H1 (cell line): ENCODE data around the gene RPUSD3.
"Not testable (repeated sequence)": the region's sequence is repeated elsewhere in the genome, so short reads cannot be mapped to it uniquely, and the experiment has no call there.

Experiments used
- JUND ChIP-seq: IDR thresholded peaks from 2 replicates; pipeline ENCODE4 v1.6.1; 2011; ENCODE audit warnings: mild to moderate bottlenecking, improper control_type of control experiment, low read length
- SP1 ChIP-seq: IDR thresholded peaks from 2 replicates; pipeline ENCODE4 v1.6.1; 2011; ENCODE audit warnings: low read depth, low read length
- SP4 ChIP-seq: IDR thresholded peaks from 2 replicates; pipeline ENCODE4 v1.6.1; 2012; ENCODE audit warnings: low read length, inconsistent platforms
- TF ChIP-seq, protein P1 (sequence below): IDR thresholded peaks from 2 replicates; pipeline ENCODE4 v1.6.1; 2012; ENCODE audit warnings: inconsistent platforms
- TF ChIP-seq, protein P2 (sequence below), 3 experiments: IDR thresholded peaks; 1 replicate in 2 of 3; 2 replicates in 1 of 3; pipeline versions ENCODE4 v1.5.1 to v1.6.1; 2011; ENCODE audit warnings: low read length in 3 of 3, mild to moderate bottlenecking in 3 of 3, inconsistent platforms in 2 of 3, low read depth in 1 of 3, moderate library complexity in 1 of 3; ENCODE audit not compliant: insufficient read depth in 1 of 3; ENCODE audit errors: control extremely low read depth in 1 of 3

DNA sequence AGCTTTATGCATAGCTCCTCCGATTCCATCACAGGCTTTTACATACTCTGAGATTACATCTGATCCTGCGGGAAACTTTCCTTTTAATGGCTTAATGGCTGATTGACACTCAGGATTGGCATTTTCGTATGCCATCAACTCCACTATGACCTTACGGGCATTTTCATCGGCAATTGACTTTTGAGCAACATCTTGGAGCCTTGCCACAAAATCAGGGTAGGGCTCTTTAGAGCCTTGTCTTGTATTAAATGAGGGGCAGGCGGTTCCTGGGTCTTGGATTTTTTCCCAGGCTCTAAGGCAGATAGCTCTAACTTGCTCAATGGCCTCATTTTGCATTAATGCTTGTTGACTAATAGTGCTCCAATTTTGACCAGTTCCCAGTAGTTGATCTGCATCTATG lies 8.1 kb upstream of the RPUSD3 start:
- TF ChIP-seq, protein P1, sequence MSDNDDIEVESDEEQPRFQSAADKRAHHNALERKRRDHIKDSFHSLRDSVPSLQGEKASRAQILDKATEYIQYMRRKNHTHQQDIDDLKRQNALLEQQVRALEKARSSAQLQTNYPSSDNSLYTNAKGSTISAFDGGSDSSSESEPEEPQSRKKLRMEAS = not testable (repeated sequence)
- TF ChIP-seq, protein P2, sequence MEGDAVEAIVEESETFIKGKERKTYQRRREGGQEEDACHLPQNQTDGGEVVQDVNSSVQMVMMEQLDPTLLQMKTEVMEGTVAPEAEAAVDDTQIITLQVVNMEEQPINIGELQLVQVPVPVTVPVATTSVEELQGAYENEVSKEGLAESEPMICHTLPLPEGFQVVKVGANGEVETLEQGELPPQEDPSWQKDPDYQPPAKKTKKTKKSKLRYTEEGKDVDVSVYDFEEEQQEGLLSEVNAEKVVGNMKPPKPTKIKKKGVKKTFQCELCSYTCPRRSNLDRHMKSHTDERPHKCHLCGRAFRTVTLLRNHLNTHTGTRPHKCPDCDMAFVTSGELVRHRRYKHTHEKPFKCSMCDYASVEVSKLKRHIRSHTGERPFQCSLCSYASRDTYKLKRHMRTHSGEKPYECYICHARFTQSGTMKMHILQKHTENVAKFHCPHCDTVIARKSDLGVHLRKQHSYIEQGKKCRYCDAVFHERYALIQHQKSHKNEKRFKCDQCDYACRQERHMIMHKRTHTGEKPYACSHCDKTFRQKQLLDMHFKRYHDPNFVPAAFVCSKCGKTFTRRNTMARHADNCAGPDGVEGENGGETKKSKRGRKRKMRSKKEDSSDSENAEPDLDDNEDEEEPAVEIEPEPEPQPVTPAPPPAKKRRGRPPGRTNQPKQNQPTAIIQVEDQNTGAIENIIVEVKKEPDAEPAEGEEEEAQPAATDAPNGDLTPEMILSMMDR (IDR thresholded peaks at IDR 0.05; ENCODE audit: control extremely low read depth in 1 of 3, insufficient read depth in 1 of 3, low read depth in 1 of 3, low read length in 3 of 3) = not testable (repeated sequence)
- TF ChIP-seq JUND, SP1, SP4: not testable (repeated sequence)
